Activated CD4-positive, alpha-beta T cell treated with anti-CD3 and anti-CD28 coated beads for 1 hour (primary cell): ENCODE measurements around the gene ZNF319.
"Not testable (repeated sequence)": the region's sequence is repeated elsewhere in the genome, so short reads cannot be mapped to it uniquely, and the experiment has no call there.

Experiments
- DNase-seq: peaks from one replicate; pipeline ENCODE4 v3.0.0-alpha.2; 2020

The ZNF319 gene

DNA sequence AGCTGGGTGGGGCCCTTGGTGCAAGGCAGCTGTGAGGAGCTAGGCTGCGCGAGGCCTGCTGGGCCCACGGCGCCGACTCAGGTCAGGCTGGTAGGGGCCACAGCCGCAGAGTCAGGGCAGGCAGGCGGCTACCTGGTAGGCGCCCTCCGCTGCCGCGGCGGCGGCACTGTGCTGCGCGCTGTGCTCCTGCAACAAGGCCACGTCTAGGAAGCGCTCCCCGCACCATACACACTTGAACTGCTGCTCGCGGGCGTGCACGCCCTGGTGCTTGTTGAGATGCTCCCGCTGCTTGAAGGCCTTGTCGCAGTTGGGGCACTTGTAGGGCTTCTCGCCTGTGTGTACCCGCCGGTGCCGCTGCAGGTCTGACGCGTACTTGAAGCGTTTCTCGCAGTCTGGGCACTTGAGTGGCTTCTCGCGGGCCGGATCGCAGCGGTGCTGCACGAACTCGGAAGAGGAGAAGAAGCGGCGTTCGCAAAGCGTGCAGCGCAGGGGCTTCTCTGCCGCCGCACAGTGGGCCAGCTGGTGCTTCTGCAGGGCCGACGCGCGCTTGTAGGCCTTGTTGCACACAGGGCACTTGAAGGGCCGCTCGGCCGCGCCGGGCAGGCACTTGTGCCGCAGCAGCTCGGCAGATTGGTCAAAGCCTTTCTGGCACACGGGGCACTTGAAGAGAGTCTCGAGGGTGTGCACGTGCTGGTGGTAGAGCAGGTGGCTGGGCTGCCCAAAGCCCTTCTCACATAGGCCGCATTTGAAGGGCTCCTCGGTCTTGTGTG lies 3.9 kb downstream of the ZNF319 start:
- DNase-seq = no peak

- no peak for DNase-seq
Observed at GRCh38 chr16:57995721-57996405, 4.6 kb downstream of the ZNF319 start.

DNA sequence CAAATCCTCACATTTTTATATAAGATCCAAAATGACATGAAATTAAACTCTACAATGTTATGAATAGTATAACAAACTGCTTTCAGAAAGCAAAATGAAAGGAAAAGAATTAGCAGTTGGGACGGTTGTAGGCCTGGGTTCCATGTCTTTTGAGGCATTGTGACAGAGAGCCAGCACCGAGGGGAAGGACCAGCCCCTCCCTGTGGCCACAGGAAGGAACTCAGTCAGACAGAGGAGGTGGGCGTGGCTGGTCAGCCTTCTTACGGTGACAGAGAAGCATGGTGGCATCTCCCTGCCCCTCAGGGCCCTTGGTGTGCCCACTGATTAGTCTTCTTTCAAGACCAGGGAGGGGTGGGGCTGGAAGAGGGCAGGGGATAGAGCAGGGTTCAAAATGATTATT lies 5.7 kb downstream of the ZNF319 start:
- no peak for DNase-seq

- DNase-seq = no peak
Observed at GRCh38 chr16:57994361-57994760, 6.1 kb downstream of the ZNF319 start.

DNA sequence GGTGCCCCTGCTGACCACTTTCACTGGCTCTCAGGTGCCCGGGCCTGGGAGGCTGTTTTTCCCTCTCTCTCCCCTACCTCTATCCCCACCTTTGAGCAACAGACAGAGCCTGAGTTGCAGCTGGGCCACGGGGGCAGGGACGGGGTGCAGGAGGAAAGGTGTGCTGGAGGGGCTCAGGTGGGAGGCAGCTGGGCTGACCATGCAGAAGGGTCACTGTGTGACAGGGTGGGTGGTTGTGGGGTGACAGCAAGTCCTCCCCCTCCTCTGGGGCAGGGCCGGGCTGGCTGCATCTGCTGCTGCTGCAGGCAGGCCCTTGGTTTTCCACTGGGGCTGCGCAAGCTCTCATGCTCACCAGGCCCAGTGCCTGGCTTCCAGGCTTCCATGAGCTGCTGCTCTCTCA lies 6.6 kb downstream of the ZNF319 start:
- DNase-seq = no peak

- DNase-seq = no peak
Observed at GRCh38 chr16:57993438-57993837, 7.0 kb downstream of the ZNF319 start.

DNA sequence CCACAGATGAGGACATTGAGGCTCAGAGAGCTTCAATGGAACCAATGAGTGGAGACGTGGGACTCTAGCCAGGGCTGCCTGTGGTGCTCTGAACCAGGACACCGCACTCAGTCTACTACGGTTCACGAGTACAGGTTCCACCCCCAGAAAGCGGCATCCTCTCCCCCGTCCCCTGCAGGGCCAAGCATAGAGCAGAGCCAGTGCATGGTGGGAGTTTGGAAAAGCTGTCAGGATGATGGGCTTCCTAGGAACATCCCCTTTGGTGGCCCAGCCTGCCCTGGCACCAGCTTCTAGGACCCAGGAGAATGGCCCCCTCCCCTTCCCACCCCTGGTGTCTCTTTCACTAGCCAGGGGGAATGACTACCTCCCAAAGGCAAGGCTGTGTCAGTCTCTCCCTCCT lies 8.4 kb downstream of the ZNF319 start:
- DNase-seq = no peak

- DNase-seq = no peak
Observed at GRCh38 chr16:57991551-57992059, 8.9 kb downstream of the ZNF319 start.

GRCh38 chr16:57988929-57989328 lies 11.5 kb downstream of the ZNF319 start:
- no peak for DNase-seq

DNA sequence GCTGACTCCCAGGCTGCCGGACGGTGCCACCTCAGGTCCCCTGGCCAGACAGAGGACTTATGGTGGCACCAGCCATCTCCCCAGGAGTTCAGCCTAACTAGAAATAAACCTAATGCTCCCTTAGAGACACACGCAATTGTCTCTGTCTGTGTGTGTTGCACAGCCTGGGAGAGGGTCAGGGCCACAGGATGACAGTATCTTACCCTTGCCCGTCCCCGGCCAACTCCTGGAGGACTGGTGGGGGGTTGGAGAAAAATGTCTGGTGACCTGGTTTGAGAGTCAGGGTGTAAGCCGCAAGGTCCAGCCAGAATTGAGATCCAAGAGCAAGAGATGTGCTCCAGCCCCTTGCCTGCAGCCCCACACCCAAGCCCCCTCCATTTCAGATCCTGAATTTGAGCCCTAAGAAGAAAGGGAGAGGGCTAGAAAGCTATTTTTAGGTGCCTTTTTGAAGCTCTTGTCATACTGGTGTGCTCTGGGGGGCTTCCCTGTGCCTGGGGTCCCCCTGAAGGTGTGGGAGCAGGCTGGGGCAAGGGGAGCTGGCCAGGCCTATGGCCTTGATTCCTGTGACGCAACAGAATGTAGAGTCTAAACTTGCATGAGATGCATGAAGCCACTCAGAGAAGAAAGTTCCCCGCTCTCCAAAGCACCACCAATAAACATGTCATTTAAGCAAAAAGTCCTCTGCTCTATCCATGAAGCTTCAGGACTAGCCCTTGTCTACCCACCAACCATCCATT lies 12.9 kb downstream of the ZNF319 start:
- no peak for DNase-seq

DNA sequence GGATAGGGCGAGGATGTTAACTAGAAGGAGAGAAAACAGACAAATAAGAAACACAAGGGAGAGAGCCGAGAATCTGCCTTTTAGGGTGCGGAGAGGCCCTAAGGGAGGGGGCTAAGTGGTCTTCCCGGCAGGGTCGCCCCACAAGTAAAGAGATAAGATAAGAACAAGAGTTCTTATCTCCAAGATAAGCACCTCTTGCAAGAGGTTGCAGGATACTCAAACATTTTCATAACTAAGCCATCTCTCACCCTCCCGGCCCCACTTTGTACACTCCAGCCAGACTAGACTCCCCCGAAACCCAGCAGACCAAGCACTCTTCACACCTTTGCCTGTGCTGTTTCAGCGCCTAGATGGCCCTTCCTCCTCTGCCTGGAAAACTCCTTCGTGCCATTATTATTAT lies 14.3 kb downstream of the ZNF319 start:
- no peak for DNase-seq

DNA sequence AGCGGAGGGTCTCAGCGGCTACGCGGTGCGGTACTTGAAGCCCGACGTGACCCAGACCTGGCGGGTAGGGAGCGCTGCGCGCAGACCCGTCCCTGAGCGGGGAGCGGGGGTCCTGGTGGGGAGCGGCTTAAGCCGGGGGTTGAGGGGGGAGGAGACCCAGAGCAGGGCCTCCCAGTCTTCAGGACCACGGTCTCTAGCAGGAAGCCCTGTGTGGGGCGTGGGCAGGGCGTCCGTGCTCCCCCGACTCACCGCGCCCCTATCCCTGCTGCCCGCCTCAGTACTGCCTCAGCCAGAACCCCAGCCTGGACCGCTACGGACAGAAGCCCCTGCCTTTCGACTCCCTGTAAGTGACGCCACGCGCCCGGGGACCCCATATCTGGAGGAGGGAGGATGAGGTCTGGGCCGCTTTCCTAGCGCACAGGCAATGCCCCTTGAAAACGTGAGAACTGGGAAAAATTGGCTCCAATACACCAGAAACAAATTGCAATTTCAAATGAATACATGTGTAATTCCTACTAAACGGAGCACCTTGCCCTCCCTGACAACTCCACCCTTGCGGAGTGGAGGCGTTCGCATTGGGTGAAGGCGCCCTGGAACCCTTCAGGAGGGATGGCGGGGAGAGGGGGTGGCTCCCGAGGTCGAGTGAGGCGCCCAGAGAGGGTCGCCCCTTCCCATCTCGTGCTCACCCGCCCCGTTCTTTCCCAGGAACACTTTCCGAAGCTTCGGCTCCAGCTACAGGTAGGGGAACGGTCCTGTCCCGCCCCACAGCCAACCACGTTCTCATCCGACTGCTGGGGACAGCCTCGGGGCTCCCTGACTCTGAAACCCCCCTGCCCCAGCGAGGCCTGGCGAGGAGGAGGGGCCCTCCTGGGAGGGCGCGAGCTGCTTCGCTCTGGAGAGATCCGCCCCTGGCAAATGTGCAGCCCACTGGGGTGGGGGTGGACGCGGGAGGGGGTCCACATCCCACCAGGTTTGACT lies 15.0 kb downstream of the ZNF319 start:
- DNase-seq = no peak

DNA sequence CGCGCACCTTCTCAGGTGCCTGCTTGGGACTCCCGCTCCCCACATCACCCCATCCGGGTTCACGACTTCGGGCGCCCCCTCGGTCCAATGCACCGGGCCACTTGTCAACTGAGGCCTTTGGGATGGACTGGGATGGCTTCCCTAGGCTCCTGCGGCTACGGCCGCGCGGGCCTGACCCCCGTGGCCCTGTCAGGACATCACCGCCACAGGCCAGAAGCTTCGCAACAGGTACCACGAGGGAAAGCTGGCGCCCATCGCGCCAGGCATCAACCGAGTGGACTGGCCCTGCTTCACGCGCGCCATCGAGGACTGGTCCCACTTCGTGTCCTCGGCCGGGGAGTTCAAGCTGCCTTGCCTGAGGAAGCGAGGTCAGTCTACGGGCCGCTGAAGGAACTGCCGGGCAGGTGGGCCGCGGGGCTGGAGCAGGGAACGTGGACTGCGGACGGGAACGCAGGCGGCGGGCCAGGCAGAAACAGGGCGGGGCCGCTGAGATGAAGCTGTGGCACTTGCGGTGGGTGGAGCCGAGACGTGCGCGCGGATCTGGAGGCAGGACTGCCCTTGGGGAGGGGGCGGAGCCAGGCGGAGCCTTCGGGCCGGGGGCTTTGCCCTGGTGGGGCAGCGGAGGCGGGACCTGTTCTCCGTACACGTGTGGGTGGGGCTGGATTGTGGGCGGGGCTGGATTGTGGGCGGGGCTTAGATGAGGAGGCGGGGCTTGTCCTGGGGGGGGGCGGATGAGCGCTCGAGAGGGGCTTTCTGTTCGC lies 15.8 kb downstream of the ZNF319 start:
- peak; percentile 88 for DNase-seq

- no peak for DNase-seq
Observed at GRCh38 chr16:57982385-57982784, 18.1 kb downstream of the ZNF319 start.

GRCh38 chr16:57981636-57982035 lies 18.8 kb downstream of the ZNF319 start:
- DNase-seq = no peak

DNA sequence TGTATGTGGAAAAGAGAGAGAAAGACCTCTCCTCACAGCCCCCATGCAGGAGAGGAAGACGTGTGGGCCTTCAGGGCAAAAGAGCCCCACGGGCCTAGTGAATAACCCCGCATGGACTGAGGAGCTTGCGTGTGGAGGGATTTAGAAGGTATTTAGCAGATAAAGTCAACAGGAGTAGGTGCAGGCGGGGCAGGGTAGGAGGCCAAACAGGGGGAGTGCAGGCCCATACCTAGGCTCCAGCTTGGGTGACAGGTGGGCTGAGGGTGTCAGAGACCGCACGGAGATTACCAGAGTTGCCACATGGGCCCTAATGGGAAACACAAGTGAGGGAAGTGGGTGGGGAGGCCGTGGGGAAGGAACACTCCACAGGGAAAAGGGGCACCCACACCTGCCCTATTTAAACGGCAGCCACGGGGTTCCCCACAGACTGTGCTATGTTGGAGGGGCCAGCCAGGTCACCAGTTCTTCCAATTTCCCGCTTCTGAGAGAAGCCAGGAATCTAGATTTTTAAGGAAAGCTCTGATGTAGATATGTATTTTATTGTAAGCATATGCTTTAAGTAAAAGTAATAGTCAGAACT lies 21.4 kb downstream of the ZNF319 start:
- no peak for DNase-seq

- DNase-seq = not testable (repeated sequence)
Observed at GRCh38 chr16:57978070-57978465, 22.4 kb downstream of the ZNF319 start.

- no peak for DNase-seq
Observed at GRCh38 chr16:57977418-57978069, 22.9 kb downstream of the ZNF319 start.

DNA sequence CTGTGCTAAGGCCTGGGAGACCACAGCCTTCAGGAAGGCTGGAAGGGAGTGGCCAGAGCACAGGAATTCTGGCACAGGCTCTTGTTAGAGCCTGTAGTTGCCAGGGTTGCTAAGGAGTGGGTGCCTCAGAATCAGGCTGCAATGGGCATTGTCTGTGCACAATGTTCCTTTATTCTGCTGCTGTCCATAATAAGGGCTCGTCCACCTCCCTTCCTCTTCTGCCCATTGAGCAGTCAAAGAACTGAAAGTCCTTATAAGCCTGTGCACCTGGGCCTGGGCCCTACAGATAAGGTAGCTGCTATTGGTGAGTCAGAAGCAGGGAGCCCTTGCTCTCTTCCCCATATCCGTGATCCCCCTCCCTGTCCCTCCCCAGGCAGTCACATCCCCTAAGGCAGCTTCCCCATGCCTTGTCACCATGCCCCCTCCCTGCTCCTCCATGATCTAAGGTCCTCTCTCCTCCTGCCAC lies 24.1 kb downstream of the ZNF319 start:
- no peak for DNase-seq

DNA sequence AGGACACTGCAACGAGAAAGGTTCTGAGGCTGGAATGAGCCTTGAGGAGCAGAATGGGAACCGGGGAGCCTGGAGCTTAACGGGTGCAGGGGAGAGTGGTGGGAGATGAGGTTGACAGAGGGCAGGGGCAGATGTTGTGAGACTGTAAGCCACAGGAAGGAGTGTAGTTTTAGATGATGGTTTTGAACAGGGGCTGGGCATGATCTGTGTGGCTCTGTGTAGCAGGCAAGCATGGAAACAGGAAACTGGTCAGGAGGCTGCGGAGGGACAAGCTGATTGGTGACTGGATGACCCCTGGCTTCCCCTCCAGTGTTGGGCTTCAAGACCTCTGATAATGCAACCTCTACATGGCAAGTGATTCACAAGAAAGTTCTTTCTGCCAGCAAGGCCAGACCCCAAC lies 28.2 kb downstream of the ZNF319 start:
- DNase-seq = no peak

DNA sequence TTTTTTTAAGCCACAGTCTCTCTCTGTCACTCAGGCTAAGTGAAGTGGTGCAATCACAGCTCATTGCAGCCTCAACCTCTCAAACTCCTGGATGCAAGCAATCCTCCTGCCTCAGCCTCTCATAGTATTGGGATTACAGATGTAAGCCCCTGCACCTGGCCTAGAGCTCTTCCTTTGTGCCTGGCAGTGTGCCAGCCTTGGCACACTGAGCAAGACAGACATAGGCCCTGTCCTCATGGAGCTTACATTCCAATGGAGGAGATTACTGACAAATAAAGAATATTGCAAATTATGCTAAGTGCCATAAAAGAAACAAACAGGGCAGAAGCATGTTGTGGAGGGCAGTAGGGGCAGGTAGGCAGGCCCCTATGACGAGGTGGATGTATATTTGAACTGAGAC lies 28.6 kb downstream of the ZNF319 start:
- no peak for DNase-seq
